HCT116 (cell line): ENCODE results near the gene BYSL. TPM values are rescaled to one million over a fixed set of nuclear protein-coding genes. Genes with fewer than 3 reads are reported as not detected.

Source experiments
- ATAC-seq: fragments of 200-7000 bp; cut with Tn5 transposase; 2 replicates; pipeline ENCODE4 v1.9.1; 2020; ENCODE audit warnings: mild to moderate bottlenecking, moderate library complexity
- BruUV-seq: library from RNA; stranded (reverse); fragments of 400-500 nt; replicated peaks from 2 replicates; lab custom pipeline; 2021; lab: Mats Ljungman, UMichigan
- CTCF ChIA-PET: fragments of 300-600 bp; sonication (Branson Sonifier 250); formaldehyde crosslinking; loops from one replicate; lab custom pipeline; 2021; ENCODE audit warnings: antibody characterized with exemption; lab: Charles Lee
- POLR2A ChIA-PET: fragments of 300-600, 350-600 bp; sonication (Branson Sonifier 250); formaldehyde crosslinking; loops from one replicate; lab custom pipeline; 2021; ENCODE audit warnings: antibody characterized with exemption; lab: Charles Lee
- RAD21 ChIA-PET, 2 experiments: fragments of 300-600 bp; sonication (Branson Sonifier 250); formaldehyde crosslinking; loops; one replicate each; lab custom pipeline; 2023; ENCODE audit warnings: low total read pairs in 2 of 2; ENCODE audit not compliant: uncharacterized antibody in 2 of 2, unreplicated experiment in 2 of 2, low non-redundant PET in 1 of 2; lab: Charles Lee
- DNase-seq: peaks from one replicate; pipeline ENCODE4 v3.0.0-alpha.2; 2010; ENCODE audit warnings: low read depth, low spot score
- H2AFZ ChIP-seq: fragments of 200-600 bp; shearing (Covaris generic), sonication (generic); 2 replicates; pipeline ENCODE4 v1.6.1; 2017; ENCODE audit warnings: low read depth, mixed run types, mixed read lengths, antibody characterized with exemption, low read length; ENCODE audit not compliant: poor library complexity, severe bottlenecking
- H3K27ac ChIP-seq: 2 replicates; pipeline ENCODE4 v1.5.1; 2012; ENCODE audit warnings: low read depth, low read length
- H3K27me3 ChIP-seq: fragments of 200-600 bp; sonication (generic); 2 replicates; pipeline ENCODE4 v1.6.1; 2016; ENCODE audit warnings: mixed run types, low read length, mixed read lengths; ENCODE audit not compliant: insufficient read depth
- H3K36me3 ChIP-seq, 2 experiments: fragments of 200-500 bp in 1 of 2; fragments of 200-600 bp in 1 of 2; sonication (Bioruptor generic) in 1 of 2; sonication (generic) in 1 of 2; 2 replicates each; pipeline versions ENCODE4 v1.5.1 to v1.6.1; 2014 to 2016; ENCODE audit warnings: low read length in 2 of 2, inconsistent platforms in 1 of 2, mixed read lengths in 1 of 2, mixed run types in 1 of 2; ENCODE audit not compliant: insufficient read depth in 2 of 2, control insufficient read depth in 1 of 2
- H3K4me1 ChIP-seq, 2 experiments: fragments of 200-600 bp in 1 of 2; sonication (generic) in 1 of 2; 2 replicates each; pipeline versions ENCODE4 v1.5.1 to v1.6.1; 2012 to 2017; ENCODE audit warnings: low read length in 2 of 2, inconsistent platforms in 1 of 2, mild to moderate bottlenecking in 1 of 2, mixed read lengths in 1 of 2, mixed run types in 1 of 2, moderate library complexity in 1 of 2; ENCODE audit not compliant: insufficient read depth in 2 of 2, control insufficient read depth in 1 of 2
- H3K4me2 ChIP-seq: fragments of 200-600 bp; sonication (generic); 2 replicates; pipeline ENCODE4 v1.6.1; 2017; ENCODE audit warnings: mixed run types, low read length, mixed read lengths
- H3K4me3 ChIP-seq, 2 experiments: fragments of 200-600 bp in 1 of 2; sonication (generic) in 1 of 2; replicated peaks in 1 of 2; 2 replicates each; pipeline ENCODE4 v1.5.1; 2011 to 2016; ENCODE audit warnings: low read length in 2 of 2, control low read depth in 1 of 2, low read depth in 1 of 2, mild to moderate bottlenecking in 1 of 2, mixed read lengths in 1 of 2, mixed run types in 1 of 2
- H3K79me2 ChIP-seq: fragments of 200-600 bp; sonication (generic); 2 replicates; pipeline ENCODE4 v1.6.1; 2017; ENCODE audit warnings: mild to moderate bottlenecking, mixed run types, low read length, moderate library complexity, mixed read lengths; ENCODE audit not compliant: insufficient read depth
- H3K9ac ChIP-seq: fragments of 200-600 bp; sonication (generic); 2 replicates; pipeline ENCODE4 v1.6.1; 2016; ENCODE audit warnings: low read length, mixed read lengths
- H3K9me2 ChIP-seq: fragments of 200-600 bp; sonication (generic), shearing (Covaris generic); 2 replicates; pipeline ENCODE4 v1.6.1; 2017; ENCODE audit warnings: mixed run types, mild to moderate bottlenecking, moderate library complexity; ENCODE audit not compliant: insufficient read depth
- H3K9me3 ChIP-seq, 2 experiments: fragments of 200-500 bp in 1 of 2; fragments of 200-600 bp in 1 of 2; sonication (Bioruptor generic) in 1 of 2; sonication (generic) in 1 of 2; 2 replicates each; pipeline ENCODE4 v1.6.1; 2014 to 2017; ENCODE audit warnings: low read length in 2 of 2, mixed read lengths in 2 of 2, inconsistent platforms in 1 of 2, low read depth in 1 of 2, mild to moderate bottlenecking in 1 of 2, mixed run types in 1 of 2, moderate library complexity in 1 of 2; ENCODE audit not compliant: control insufficient read depth in 1 of 2, insufficient read depth in 1 of 2
- H4K20me1 ChIP-seq: fragments of 200-600 bp; sonication (generic), shearing (Covaris generic); 2 replicates; pipeline ENCODE4 v1.6.1; 2017; ENCODE audit warnings: mixed run types, mild to moderate bottlenecking, moderate library complexity; ENCODE audit not compliant: insufficient read depth
- ATF3 ChIP-seq: IDR thresholded peaks from 2 replicates; pipeline ENCODE4 v1.6.1; 2012
- CBX3 ChIP-seq: IDR thresholded peaks from 2 replicates; pipeline ENCODE4 v1.6.1; 2012; ENCODE audit warnings: low read depth
- CEBPB ChIP-seq: IDR thresholded peaks from 2 replicates; pipeline ENCODE4 v1.6.1; 2012; ENCODE audit warnings: low read depth
- CTCF ChIP-seq, 3 experiments: fragments of 200-600 bp in 1 of 3; sonication (generic) in 1 of 3; IDR thresholded peaks in 2 of 3; conservative IDR thresholded peaks in 1 of 3; 2 replicates each; pipeline ENCODE4 v1.5.1; 2012 to 2017; ENCODE audit warnings: low read depth in 2 of 3, low read length in 2 of 3, antibody characterized with exemption in 1 of 3, borderline replicate concordance in 1 of 3, control low read depth in 1 of 3, mild to moderate bottlenecking in 1 of 3, mixed read lengths in 1 of 3, mixed run types in 1 of 3, moderate library complexity in 1 of 3; ENCODE audit not compliant: insufficient read depth in 1 of 3
- EGR1 ChIP-seq: IDR thresholded peaks from 2 replicates; pipeline ENCODE4 v1.6.1; 2012; ENCODE audit warnings: low read depth
- EZH2phosphoT487 ChIP-seq: fragments of 200-600 bp; IDR thresholded peaks from 2 replicates; pipeline ENCODE4 v1.6.1; 2018; ENCODE audit warnings: antibody characterized with exemption, borderline replicate concordance
- FOSL1 ChIP-seq: IDR thresholded peaks from 2 replicates; pipeline ENCODE4 v1.6.1; 2012; ENCODE audit warnings: low read depth
- JUND ChIP-seq: IDR thresholded peaks from 2 replicates; pipeline ENCODE4 v1.6.1; 2012
- MAX ChIP-seq: IDR thresholded peaks from 2 replicates; pipeline ENCODE4 v1.6.1; 2012
- POLR2A ChIP-seq: IDR thresholded peaks from 2 replicates; pipeline ENCODE4 v1.7.0; 2011; ENCODE audit warnings: borderline replicate concordance; ENCODE audit not compliant: insufficient read depth, insufficient read length; ENCODE audit errors: extremely low read depth
- SP1 ChIP-seq: IDR thresholded peaks from 2 replicates; pipeline ENCODE4 v1.6.1; 2012; ENCODE audit warnings: low read depth
- SRF ChIP-seq: IDR thresholded peaks from 2 replicates; pipeline ENCODE4 v1.6.1; 2012; ENCODE audit warnings: low read depth
- YY1 ChIP-seq: IDR thresholded peaks from 2 replicates; pipeline ENCODE4 v1.6.1; 2011; ENCODE audit warnings: low read length, low read depth, moderate library complexity, mild to moderate bottlenecking; ENCODE audit not compliant: insufficient replicate concordance; ENCODE audit errors: extremely low read depth
- ZBTB33 ChIP-seq: IDR thresholded peaks from 2 replicates; pipeline ENCODE4 v1.6.1; 2011; ENCODE audit warnings: mild to moderate bottlenecking, low read length, moderate library complexity; ENCODE audit not compliant: insufficient replicate concordance; ENCODE audit errors: extremely low read depth
- ZNF274 ChIP-seq: fragments of 200-500 bp; sonication (Bioruptor generic); IDR thresholded peaks from 2 replicates; pipeline ENCODE4 v1.6.1; 2014; ENCODE audit warnings: mild to moderate bottlenecking, low read depth, low read length, inconsistent platforms
- intact Hi-C: fragments of 100-400 bp; cut with micrococcal nuclease; formaldehyde crosslinking; loops from 2 replicates; pipeline ENCODE4 v1.10.0; 2022
- total RNA-seq: library from RNA; stranded (reverse); gene quantifications from one replicate; pipeline ENCODE4 v1.2.1, GENCODE V29; 2021; ENCODE audit not compliant: unreplicated experiment

Gene BYSL
- total RNA-seq, 1 experiment from 2014 or later: 55.7 TPM

GRCh38 chr6:41878246-41878645 lies 43.1 kb upstream of the BYSL start:
- no peak for ATAC-seq

GRCh38 chr6:41878961-41879405 lies 42.3 kb upstream of the BYSL start:
- RAD21 ChIA-PET: no interaction called here
- no peaks in the 10 kb centered on the region for H3K27me3 ChIP-seq
- no peaks in the 10 kb centered on the region for H3K4me1 ChIP-seq
- H3K27ac ChIP-seq: no peak overlapping the region
- no peak for ATAC-seq
- H3K9ac ChIP-seq: no peak overlapping the region
- H3K4me3 ChIP-seq: no peak overlapping the region
- BruUV-seq: no TSS peak
- intact Hi-C loops: no loop called here
- H3K4me2 ChIP-seq: no peak overlapping the region
- CTCF ChIA-PET: no interaction called here
- no peaks in the 10 kb centered on the region for H4K20me1 ChIP-seq
- no peaks in the 10 kb centered on the region for H3K79me2 ChIP-seq
- no peaks in the 10 kb centered on the region for H3K9me2 ChIP-seq
- no peak overlapping the region for H2AFZ ChIP-seq
- DNase-seq: no peak
- H3K36me3 ChIP-seq: no peaks in the 10 kb centered on the region
- POLR2A ChIA-PET: no interaction called here
- H3K9me3 ChIP-seq: no peaks in the 10 kb centered on the region
- TF ChIP-seq JUND (no peak), YY1 (no peak), ATF3 (no peak), FOSL1 (no peak), POLR2A (no peak), SP1 (no peak), EZH2phosphoT487 (no peak), SRF (no peak), ZBTB33 (no peak), CTCF (IDR thresholded peaks at IDR 0.05 in 2 of 3, conservative IDR thresholded peaks at IDR 0.05 in 1 of 3; ENCODE audit: borderline replicate concordance in 1 of 3, insufficient read depth in 1 of 3, low read depth in 2 of 3, low read length in 2 of 3) (no peak)

More at GRCh38 chr6:41878246-41878645, 43.1 kb upstream of the BYSL start:
- Histone ChIP-seq H3K9me2 (no peaks in the 10 kb centered on the region), H3K9me3 (no peaks in the 10 kb centered on the region), H4K20me1 (no peaks in the 10 kb centered on the region), H3K36me3 (no peaks in the 10 kb centered on the region), H3K79me2 (no peaks in the 10 kb centered on the region), H3K4me1 (no peaks in the 10 kb centered on the region), H3K9ac (no peak overlapping the region), H3K27ac (no peak overlapping the region), H3K4me2 (no peak overlapping the region), H3K4me3 (no peak overlapping the region), H3K27me3 (no peaks in the 10 kb centered on the region), H2AFZ (no peak overlapping the region)
- ChIA-PET CTCF (no interaction called here), RAD21 (no interaction called here), POLR2A (no interaction called here)
- intact Hi-C loops: no loop called here
- no TSS peak for BruUV-seq
- DNase-seq: no peak
- no peak for TF ChIP-seq CEBPB
- TF ChIP-seq FOSL1: no peak
- no peak for TF ChIP-seq EGR1
- no peak for TF ChIP-seq MAX
- TF ChIP-seq ZNF274: no peak
- no peak for TF ChIP-seq CBX3
